ENCODE results near the gene NOP10.
"Not testable (repeated sequence)": the region's sequence is repeated elsewhere in the genome, so short reads cannot be mapped to it uniquely, and the experiment has no call there.

The NOP10 gene

DNA sequence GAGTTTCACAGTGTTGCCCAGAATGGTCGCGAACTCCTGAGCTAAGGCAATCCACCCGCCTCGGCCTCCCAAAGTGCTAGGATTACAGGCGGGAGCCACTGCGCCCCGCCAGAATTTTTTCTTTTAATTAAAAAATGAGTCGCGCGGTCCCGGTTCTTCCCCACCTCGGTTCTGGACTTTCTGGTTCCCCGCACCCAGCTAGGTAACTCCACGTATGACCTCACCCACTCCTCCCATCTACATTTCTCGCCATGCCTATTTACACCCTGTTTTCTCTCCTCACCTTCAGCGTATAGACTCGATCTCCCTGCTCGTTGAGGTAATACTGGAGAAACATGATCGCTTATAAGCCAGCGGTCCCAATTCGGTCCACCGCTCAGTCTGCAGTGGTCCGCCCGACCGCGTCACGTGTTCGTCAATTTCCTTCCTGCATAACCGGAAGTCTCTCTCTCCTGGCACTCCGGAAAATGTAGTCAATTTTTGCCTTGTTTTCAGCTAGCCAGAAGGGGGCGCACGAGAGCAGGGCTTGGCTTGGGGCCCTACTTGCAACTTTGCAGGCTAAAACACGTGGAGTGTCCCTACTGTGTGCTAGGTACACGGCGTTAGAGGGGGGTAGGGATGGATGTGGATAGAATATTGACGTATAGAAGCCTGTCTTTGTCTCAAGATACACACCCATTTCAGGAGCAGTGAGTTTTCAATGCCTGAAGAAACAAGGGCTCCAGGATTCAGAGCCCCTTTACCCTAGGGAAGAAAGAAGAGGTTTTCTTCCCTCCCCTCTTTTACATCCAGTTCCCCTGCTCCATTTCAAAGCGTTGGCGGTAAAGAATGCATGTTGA lies at the start of gene NOP10, which contains the start of gene NUTM1:
TSS of gene NOP10 (minus strand) at position 400 of the 839 bp plus-strand sequence. CDS start at position 337, 63 bp downstream.
TSS of gene NUTM1 (plus strand) at position 579 of the 839 bp plus-strand sequence. CDS start 382 bp downstream, outside the sequence.
- DNase-seq, result peak; percentile 97

- DNase-seq, result not testable (repeated sequence)
Observed at GRCh38 chr15:34389594-34390086, 46.7 kb upstream of the NOP10 start.

GRCh38 chr15:34381829-34382521 lies 39.0 kb upstream of the NOP10 start:
- DNase-seq, result not testable (repeated sequence)

GRCh38 chr15:34380491-34380890 lies 37.6 kb upstream of the NOP10 start:
- not testable (repeated sequence) for DNase-seq

GRCh38 chr15:34376856-34377255 lies 33.9 kb upstream of the NOP10 start:
- DNase-seq, result no peak

- not testable (repeated sequence) for DNase-seq
Observed at GRCh38 chr15:34375541-34375940, 32.6 kb upstream of the NOP10 start.

DNA sequence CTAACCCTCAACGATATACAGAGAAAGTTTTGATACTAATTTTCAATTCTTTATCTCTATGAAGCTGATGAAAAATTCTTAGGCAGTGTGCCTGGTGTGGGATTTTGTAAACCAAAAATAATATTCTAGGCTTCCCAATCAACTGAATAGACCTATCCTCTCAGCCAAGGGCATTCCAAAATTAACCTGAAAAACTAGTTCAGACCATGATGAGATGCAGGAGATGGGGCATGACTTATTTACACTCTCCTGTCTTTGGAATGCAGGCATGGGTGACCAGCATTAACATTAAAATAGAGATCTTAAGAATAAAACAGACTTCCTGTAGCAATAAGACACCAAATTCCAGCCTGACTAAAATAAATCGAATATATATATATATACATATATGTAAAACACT lies 31.9 kb upstream of the NOP10 start:
- no peak for DNase-seq

DNA sequence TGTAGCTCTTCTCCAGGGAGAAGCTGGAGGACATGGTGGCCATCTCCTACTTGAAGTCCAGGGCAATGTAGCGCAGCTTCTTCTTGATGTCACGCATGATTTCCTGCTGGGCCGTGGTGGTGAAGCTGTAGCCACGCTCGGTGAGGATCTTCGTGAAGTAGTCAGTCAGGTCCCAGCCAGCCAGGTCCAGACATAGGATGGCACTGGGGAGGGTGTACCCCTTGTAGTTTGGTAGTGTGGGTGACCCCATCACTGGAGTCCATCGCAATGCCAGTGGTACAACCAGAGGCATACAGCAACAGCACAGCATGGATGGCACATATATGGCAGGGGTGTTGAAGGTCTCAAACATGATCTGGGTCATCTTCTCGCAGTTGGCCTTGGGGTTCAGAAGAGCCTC lies 31.0 kb upstream of the NOP10 start:
- DNase-seq, result no peak

GRCh38 chr15:34370643-34371042 lies 27.7 kb upstream of the NOP10 start:
- DNase-seq, result no peak

GRCh38 chr15:34370129-34370528 lies 27.2 kb upstream of the NOP10 start:
- no peak for DNase-seq

GRCh38 chr15:34367101-34368081 lies 24.5 kb upstream of the NOP10 start, which contains the start of gene LPCAT4:
Gene LPCAT4 (minus strand): TSS chr15:34367196. CDS start chr15:34367100, 96 bp downstream.
- peak; percentile 93 for DNase-seq

GRCh38 chr15:34366271-34367065 lies 23.5 kb upstream of the NOP10 start:
- DNase-seq, result peak; percentile 74

GRCh38 chr15:34365836-34366235 lies 22.9 kb upstream of the NOP10 start:
- DNase-seq, result no peak

DNA sequence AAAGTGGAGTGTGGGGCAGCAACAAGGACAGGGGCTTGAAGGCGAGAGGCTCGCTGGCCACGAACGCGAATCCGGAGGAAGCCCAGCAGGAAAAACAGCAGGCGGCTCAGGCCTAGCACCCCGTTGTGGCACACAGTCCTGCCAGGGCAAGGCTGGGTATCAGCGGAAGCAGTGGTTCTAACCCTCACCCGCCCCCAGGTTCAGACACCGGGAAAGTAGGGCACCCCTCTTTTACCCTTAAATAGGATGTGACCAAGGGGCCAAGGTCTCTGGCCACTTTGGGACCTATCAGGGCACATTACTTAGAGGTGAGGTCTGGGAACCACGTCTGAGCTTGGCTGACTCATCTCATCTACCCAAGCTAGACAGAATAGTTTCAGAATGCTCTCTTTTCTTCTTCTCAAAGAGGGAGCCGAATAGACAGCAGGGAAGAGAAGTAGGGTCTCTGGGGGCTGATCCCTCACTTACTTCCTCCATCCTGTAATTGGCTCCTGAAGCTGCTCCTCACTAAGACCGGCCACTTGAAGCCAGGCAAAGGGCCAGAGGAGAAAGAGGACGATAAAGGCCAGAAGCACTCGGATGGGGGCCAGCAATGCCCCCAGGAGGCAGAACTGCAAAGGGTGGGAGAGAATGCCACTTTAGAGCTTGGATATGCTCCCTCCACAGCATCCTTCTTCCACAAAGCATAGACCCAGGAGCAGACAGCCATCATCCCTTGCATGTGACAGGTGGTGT lies 22.3 kb upstream of the NOP10 start:
- DNase-seq, result peak; percentile 9

DNA sequence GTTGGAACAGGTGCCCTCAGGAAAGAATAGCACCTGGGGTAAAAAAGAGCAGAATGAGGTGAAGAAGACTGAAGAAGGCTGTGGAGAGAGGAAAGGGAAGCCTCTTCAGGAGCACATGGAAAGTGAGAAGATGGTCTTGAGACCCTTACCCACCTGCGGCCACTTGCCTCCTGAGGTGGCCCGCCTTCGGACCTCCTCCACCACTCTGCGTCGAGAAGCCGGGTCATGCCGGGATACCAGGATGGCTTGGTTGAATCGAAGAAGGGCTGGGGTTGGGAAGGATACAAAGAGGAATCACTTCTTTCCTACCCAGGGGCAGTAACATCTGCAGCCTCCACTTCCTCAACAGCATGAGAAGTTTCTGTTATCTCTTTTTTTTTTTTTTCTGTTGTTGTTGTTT lies 21.1 kb upstream of the NOP10 start:
- no peak for DNase-seq

DNA sequence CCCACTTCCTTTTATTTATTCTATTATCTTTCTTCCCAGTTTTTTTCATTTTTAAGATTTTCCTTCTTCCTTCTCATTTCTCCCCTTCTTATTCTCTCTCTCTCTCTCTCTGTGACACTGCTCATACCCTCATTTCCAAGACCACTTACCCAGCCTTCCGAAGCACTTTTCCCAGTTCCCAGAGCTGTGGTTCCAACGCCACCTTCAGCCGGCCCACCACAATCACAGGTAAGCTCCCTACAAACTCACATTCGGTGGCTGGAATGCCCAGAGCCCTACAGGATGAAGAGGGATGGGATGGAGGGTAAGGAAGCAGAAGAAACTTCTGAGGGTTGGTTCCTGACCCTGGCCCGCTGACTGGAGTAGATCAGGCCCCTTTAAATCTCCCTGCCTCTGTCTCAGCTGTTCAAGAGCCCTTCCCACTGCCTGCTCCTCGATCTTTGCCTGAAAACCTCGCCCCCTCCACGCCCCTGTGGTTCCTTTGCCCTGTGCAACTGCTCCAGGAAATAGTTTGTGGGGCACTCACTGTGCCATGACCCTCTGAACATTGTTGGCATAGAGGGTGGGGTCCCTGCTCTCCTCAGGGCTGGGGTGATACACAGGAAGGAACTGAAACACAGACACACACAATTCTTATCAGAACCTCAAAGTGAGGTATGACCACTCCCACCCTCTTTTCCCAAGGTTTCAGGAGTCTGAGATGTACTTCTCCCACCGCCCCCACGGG lies 19.3 kb upstream of the NOP10 start:
- no peak for DNase-seq

DNA sequence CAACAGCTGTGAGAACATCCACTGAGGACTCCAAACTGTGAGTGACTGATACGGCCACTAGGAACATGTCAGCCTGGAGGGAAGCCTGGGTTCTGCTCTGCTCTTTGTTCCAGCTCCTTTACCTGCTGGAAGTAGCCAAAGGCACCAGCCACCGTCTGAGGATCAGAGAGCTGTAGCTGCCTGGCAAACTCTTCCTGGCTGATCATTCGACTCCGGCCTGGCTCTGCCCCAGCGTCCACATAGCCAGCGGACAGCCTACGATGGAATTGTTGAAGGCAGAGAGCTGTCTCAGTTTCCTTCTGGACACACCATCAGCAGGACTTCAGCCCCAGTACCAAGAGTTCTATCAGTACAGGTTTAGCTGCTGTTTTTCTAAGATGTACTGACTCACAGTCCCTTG lies 18.3 kb upstream of the NOP10 start:
- no peak for DNase-seq

- DNase-seq, result no peak
Observed at GRCh38 chr15:34360298-34360697, 17.4 kb upstream of the NOP10 start.

GRCh38 chr15:34359416-34359815 lies 16.5 kb upstream of the NOP10 start:
- no peak for DNase-seq

GRCh38 chr15:34358948-34359347 lies 16.0 kb upstream of the NOP10 start:
- no peak for DNase-seq

Data from stimulated activated CD4-positive, alpha-beta T cell treated with anti-CD3 and anti-CD28 coated beads, Interleukin-15, amount 100 ng/mL, for 24 hours (primary cell).